GM19455 (cell line): ENCODE results near the gene SMIM12.
"Not testable (repeated sequence)": the region's sequence is repeated elsewhere in the genome, so short reads cannot be mapped to it uniquely, and the experiment has no call there.

Experiments
- ATAC-seq: cut with Tn5 transposase; IDR thresholded peaks from one replicate; pipeline ENCODE4 v1.9.1; 2021; ENCODE audit not compliant: unreplicated experiment

Gene SMIM12

DNA sequence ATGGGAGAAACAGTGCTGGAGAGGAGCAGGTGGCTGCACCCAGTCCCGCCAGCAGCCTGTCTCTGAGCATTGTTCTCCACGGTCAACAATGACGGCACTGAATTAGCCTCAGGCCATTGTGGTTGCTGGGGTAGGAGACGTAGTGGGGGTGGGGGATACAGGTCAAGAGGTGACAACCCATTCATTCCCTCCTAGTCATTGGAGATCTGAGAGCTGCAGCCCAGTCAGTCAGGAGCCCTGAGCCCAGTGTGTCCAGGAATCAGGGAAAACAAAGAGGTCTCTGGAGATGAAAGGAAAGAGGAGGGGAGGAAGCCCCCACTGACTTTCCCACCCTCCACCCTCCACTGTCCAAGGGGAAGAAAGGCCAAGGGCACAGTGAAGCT is 15.3 kb downstream of the SMIM12 start:
- ATAC-seq: no peak

DNA sequence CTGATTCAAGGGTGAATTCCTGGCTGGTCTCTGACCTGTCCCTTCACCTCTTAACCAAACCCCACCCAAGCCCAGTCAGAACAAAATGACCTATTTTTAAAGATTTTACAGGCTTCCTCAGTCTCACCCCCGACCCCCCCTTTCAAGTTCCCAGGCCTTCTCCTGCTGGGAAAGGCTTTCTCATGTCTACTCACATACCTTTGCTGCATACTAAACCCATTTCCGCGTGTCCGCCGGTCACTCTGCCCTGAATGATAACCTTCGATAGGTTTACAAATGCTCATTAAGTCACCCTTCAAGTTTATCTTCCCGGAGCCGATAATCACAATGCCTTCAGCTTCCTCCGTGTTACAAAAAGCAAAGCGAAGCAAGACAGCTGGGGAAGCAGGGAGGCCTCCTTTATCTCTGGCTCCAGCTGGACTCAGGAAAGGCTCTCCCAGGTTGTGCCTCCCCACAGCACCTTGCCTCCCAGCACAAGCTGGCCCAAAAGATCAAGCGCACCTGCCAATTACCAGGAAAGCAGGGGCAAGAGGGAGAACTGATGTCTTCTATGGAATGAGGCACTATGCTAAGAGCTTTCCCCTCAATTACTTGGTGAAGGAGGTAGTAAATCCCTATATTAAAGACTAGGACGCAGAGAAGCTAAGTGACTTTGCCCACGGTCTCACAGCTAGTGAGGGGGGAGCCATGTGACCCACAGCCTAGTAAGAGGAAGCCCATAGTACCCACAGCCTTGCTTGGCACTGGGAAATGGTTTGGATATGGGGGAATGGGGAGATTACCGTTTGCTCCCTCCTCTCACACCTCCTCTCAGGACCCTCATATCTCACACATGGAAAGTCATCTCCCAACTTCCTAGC is 15.9 kb downstream of the SMIM12 start:
- no peak for ATAC-seq

GRCh38 chr1:34842952-34843371 is 16.6 kb downstream of the SMIM12 start:
- ATAC-seq: no peak

DNA sequence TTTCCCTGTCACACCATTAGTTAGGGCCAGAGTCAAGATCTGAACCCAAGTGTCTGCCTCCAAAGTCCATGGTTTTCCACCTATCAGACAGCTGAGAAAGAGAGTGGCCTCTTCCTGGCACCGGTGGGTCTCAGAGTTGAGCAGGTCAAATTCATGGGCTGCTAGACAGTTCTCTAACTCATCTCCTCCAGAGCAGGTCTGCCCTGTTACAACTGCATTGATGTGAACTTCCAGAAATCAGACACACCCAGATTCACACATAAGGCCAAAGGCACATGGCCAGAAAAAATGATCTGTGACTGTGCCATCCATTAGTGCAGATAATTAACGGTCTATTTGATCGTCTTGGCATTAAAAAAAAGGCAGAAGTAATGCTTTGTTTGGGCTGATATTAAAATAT is 17.5 kb downstream of the SMIM12 start:
- ATAC-seq: no peak

DNA sequence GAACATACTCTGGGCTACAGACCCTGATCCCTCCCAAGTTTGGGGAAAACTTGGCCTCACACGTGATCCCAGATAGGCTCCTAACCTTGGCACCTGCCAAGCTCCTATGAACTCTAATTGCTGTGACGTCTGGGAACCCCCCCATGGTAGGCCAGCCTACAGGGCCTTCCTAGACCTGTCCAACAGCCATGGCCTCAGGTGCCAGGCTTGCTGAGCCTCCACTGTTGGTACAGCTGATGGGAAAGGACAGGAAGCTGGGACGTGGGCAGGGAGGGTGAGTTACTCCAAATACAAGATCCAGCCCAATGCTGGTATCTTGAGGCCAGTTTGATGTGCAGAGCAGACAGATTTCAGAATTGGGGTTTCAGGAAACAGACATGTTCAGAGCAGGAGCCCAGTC is 19.1 kb downstream of the SMIM12 start:
- ATAC-seq: no peak

DNA sequence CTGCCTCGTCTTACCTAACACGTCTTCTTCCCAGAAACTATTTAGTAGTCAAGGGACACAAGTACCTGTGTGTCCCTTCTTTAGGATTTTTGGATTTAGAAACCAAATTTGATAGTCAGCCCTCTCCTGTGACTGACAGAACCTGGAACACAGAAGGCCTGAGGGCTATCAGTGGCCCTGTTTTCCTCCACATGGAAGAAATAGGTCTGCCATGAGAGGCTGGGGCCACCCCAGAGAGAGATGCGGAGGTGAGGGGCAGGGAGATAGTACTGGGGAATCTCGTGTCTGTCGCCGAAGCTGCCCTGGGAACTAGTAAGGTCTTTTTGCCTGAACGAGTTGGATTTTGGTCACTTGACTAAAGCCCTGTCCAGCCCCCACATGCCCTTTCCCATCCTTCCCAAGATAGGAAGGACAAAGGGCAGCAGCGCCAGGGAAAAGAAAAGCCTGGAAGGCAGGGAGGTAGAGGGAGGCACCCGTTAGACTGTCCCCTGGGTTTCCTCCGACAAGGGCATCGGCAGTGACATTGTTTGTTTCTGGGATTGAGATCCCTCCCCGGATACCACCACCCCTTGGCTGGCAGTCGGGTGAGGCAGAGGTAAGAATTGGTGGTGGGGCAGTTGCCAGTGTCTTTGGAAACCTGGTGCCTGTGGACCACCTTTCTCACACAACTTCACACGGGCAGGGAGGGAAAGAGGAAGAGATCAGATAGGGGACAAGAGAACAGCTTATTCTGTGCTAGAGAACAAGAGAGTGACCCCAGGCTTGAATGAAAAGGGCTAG is 19.8 kb downstream of the SMIM12 start:
- no peak for ATAC-seq

- no peak for ATAC-seq
These were observed 25.8 kb downstream of the SMIM12 start for GRCh38 chr1:34833711-34834110.

DNA sequence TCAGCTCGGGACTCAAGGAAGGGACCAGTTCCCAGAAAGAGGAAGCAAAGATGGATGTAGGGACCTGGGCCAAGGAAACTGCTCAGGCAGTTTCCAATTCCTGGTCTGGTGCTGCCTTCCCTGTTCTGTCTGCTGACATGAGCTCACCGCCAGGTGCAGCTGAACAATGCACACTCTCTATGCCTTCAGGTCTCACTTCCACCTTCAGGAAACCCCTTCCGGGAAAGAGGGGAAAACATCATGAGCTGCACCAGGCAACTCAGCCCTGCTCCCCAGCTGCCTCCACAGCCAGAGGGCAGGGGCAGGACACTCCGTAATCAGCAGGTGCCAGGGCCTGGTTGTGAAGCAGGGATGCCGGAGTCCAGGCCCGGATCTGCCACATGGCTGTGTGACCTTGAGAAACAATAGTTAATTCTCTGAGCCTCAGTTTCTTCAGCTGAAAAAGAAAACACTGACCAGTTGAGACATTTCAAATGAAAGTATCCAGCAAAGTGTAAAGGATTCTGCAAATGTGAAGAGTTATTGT is 27.8 kb downstream of the SMIM12 start:
- ATAC-seq: no peak

GRCh38 chr1:34829250-34829649 is 30.3 kb downstream of the SMIM12 start:
- no peak for ATAC-seq

DNA sequence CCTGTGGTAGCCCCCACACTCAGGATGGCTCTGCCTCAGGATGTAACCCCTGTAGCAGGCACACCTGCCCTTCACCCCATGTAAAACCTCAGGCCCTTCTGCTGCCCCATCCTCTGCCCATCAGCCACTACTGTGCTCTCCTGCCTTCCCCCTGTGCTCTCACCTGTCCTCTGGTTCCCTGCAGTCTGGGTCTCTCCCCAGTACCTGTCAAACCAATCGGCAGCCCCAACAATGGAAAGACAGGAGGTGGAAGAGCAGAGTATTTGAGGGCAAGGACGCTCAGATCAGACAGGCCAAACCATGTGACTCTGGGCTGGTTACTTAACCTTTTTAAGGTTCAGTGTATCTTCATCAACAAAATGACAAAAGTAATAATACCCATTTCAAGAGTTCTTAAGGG is 30.9 kb downstream of the SMIM12 start:
- no peak for ATAC-seq

GRCh38 chr1:34827341-34827941 is 32.1 kb downstream of the SMIM12 start:
- ATAC-seq: no peak

DNA sequence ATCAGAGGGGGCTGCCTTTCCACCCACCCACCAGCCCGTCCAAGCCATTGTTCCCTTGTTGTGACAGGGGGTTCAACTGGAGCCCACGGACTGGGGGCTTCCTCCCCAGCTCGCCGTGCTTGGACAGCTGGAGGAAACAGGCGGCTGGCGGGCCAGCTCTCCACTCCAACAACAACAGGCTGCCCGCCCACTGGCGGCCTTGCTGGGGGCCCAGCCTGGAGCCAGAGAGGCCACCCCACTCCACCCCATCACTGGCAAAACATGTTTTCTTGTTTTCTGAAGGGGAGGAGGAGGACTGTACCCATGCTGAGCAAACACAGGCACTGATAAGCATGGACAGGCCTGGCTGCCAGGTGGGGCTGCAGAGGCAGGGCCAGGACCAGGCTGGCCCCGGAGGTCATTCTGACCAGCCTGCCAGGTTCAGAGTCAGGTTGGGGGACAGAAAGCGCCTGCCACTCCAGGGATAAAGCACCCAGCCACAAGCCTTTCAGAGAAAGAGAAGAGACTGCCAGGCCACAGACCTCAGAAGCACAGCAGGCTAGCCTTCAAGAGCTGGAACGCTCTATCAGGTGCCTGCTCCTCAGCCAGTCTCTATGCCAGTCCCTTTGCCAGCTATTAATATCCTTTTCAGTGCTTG is 34.0 kb downstream of the SMIM12 start:
- no peak for ATAC-seq

GRCh38 chr1:34824817-34825454 is 34.6 kb downstream of the SMIM12 start:
- no peak for ATAC-seq

GRCh38 chr1:34822202-34822601 is 37.3 kb downstream of the SMIM12 start:
- ATAC-seq: no peak

DNA sequence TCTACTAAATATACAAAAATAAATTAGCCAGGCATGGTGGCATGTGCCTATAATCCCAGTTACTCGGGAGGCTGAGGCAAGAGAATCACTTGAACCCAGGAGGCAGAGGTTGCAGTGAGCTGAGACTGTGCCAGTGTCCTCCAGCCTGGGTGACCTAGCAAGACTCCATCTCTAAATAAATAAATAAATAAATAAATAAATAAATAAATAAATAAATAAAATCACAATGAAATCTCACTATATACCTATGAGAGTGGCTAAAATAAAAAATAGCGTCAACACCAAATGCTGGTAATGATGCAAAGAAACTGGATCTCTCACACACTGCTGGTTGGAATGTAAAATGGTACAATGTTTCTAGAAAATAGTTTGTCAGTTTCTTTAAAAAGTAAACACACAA is 40.7 kb downstream of the SMIM12 start:
- ATAC-seq: not testable (repeated sequence)

DNA sequence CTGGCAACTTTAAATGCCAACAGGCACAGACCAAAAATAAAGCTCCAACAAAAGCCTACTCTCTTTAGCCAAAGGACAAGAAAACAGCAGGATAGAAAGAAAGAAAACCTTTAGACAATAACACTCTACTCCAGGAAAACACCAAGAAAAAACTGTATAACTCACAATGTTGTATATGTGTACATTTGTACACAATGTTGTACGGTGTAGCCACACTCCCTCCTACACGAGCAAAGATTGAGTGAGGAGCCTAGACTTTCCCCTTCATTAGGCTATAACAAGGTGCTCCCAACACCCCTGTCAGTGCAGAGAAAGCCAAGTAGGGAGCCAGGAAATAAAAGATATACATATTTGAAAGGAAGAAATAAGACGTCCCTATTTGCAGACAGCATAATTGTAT is 42.8 kb downstream of the SMIM12 start:
- ATAC-seq: no peak

DNA sequence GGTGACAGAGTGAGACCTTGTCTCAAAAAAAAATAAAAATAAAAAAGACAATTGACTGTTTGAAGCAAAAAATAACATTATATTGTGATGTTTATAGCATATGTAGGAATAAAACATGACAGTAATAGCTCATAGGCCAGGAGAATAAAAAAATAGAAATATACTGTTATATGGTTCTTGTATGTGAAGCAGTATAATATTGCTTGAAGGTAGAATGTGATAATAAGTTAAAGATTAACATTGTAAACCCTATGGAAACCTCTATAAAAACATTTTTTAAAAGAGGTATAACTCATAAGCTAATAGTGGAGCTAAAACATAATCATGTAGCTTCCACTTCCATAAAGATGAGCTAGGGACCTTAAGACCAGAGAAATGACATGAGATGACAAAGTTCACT is 43.2 kb downstream of the SMIM12 start:
- no peak for ATAC-seq

- ATAC-seq: not testable (repeated sequence)
These were observed 48.8 kb downstream of the SMIM12 start for GRCh38 chr1:34810781-34811180.

DNA sequence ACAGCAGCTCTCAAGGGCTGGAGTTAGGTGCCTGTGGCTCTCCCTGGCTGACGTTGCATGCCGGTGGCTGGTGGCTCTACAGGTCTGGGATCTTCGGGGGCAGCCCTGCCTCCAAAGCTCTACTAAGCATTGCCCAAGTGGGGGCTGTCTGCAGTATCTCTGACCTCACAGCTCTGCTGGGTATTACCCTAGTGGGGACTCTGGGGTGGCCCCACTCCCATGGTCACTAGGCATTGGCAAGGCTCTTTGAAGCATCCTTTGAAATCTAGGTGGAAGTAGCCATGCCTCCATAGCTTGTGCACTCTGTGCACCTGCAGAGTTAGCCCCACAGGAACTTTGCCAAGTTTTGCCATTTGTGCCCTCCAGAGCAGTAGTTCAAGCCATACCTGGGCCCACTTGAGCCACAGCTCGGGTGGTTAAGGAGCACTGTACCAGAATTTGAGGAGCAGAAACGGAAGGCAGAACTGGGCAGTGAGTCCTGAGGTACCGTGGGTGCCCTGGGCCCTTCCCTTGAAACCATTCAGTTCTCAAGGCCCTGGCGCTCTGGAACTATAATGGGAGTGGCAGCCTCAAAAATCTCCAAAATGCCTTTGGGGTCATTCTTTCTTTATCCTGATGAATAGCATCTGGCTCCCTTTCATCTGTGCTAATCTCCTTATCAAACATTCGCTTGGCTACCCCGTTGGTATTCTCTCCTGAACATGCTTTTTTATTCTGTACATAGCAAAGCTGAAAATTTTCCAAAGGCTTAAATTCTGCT is 51.3 kb downstream of the SMIM12 start:
- no peak for ATAC-seq

DNA sequence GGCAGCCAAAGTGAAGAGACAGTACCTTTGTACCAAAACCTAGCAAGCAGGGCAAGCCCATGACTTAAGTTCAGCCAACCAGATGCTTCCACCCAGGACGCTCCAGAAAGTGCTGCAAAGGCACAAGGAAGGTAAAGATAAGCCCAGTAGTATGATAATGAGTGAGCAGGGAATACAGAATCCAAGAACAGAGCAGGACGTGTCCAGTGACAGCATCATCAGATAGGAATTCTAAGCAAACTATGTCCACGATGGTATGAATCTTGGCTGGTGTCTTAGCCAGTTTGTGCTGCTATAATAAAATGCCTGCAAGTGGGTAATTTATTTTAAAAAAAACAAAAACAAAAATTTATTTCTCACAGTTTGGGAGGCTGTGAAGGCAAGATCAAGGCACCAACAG is 53.2 kb downstream of the SMIM12 start:
- no peak for ATAC-seq
